ENCODE data around the gene SF3B4.
"Not testable (repeated sequence)": the region's sequence is repeated elsewhere in the genome, so short reads cannot be mapped to it uniquely, and the experiment has no call there.

SF3B4 gene

GRCh38 chr1:149886396-149887195 lies 41.0 kb downstream of the SF3B4 start:
- peak; percentile 99 for DNase-seq

GRCh38 chr1:149886121-149886395 lies 41.5 kb downstream of the SF3B4 start:
- DNase-seq = not testable (repeated sequence)

GRCh38 chr1:149885339-149886120 lies 42.1 kb downstream of the SF3B4 start:
- peak; percentile 92 for DNase-seq

DNA sequence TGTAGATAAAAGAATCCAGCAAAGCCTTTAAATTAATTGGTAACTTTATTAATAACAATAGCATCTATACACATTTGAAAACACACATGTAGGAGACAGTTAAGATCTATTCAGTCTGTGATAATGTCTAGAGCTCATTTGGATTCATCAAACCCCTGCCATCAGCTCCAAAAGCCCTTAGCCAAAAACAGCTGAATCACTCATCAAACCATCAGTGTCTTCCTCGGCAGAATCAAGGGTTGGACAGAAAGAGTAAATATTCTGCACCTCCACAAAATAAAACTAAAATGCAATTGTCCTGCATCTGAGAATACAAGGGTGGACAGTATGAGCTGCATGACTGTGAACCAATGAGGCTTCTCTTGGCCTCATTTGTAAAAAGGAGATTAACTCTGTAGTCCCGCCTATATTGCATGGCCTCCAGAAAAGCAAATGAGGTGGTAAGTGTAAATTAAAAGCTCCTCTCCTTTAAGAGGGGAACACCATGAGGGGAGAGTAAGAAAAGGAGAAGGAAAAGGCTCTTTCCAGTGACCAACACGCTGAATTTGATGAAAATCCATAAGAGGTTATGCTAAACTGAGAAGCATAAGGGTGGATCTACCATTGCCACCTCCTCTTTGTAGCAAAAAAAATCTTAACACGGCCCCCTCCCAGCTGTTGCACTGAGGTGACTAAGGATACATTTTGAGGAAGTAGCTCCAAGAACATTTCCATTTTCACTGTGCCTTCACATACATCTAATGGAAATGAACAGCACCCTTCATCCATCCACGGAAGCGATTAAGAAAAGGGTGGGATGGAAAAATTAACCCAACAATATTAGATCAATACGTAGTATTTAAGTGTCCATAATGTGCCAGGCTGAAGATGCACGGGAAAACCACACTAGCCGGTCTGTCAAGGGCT lies 42.9 kb downstream of the SF3B4 start:
- peak; percentile 88 for DNase-seq

DNA sequence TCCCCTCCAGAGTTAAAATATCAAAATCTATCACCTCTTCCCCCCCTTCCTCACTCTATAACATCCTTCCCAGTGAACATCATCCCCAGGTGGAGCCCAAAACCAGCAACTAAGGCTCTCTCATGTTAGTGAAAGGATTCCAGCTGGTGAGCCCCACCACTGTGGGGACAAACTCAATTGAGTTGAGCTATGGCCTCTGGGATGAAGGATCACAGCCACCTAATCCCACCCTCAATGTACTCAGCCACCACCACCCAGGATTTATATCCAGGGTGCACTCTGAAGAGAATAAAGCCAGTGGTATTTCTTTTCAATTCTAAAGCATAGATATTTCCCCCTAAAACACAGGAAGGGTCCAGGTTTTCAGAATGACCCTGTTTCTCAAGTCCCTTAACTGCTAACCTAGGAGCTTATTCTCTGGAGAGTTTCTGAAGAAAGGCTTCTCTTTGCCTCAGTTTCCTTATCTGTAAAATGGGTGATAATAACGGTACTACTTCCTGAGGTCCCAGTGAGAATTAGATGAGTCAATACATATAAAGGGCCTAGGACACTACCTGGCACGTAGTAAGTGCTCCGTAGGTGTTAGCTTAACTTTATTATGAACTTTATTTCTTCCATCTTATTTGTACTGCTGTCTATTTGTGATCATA lies 43.9 kb downstream of the SF3B4 start:
- DNase-seq = no peak

DNA sequence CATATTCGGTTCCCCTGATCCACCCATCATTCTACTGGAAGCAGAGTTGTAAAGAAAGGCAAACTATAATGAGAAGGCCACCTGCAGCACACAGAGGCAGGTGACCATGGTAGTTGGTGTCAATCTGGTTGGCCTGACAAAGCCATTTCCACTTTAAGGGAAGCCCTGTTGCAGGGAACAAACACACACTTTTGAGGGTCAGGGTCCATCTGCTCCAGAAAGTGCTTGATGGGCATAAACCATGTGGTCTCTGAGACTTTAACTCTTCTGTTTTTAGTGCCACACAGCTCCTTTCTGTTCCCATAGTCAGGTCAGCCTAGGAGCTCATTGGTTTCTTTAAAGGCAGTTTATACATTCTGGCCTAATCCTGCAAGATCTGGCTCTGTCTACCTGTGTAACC lies 45.7 kb downstream of the SF3B4 start:
- DNase-seq = no peak

GRCh38 chr1:149879556-149879955 lies 48.0 kb downstream of the SF3B4 start:
- DNase-seq = no peak

- no peak for DNase-seq
Measured at GRCh38 chr1:149877211-149877946, 50.2 kb downstream of the SF3B4 start.

Data from hematopoietic multipotent progenitor cell treated with erythropoietin and hydrocortisone succinate and interleukin-3 and kit ligand, for 6 days (in vitro differentiated cells).